Brain microvascular endothelial cell (primary cell): Measurements from ENCODE around the gene FAM124B.

Source experiments
- DNase-seq: peaks from one replicate; pipeline ENCODE4 v3.0.0-alpha.2; 2020
- H3K27ac ChIP-seq: fragments of 250-450 bp; sonication (Bioruptor Pico); 2 replicates; pipeline ENCODE4 v1.5.1; 2020; ENCODE audit warnings: mild to moderate bottlenecking, moderate library complexity
- H3K27me3 ChIP-seq: fragments of 250-450 bp; sonication (Bioruptor Pico); replicated peaks from 2 replicates; pipeline ENCODE4 v1.5.1; 2020; ENCODE audit warnings: mild to moderate bottlenecking
- H3K36me3 ChIP-seq: fragments of 250-450 bp; sonication (Bioruptor Pico); replicated peaks from 2 replicates; pipeline ENCODE4 v1.5.1; 2020; ENCODE audit warnings: mild to moderate bottlenecking
- H3K4me3 ChIP-seq: 2 replicates; pipeline ENCODE4 v1.5.1; 2011; ENCODE audit warnings: low read depth, mild to moderate bottlenecking, control low read depth, low read length, moderate library complexity
- in situ Hi-C: cut with HindIII; loops from 2 replicates; pipeline ENCODE4 v1.10.0; 2017; ENCODE audit warnings: low sequenced_read_pairs, low pct_ligation_motif_present
- TF ChIP-seq, protein P1 (sequence below): IDR thresholded peaks from 2 replicates; pipeline ENCODE4 v1.5.1; 2011; ENCODE audit warnings: low read depth, mild to moderate bottlenecking, moderate library complexity, low read length, control low read depth, inconsistent platforms; ENCODE audit errors: missing control alignments

FAM124B gene

GRCh38 chr2:224354632-224355211, 47.2 kb downstream of the FAM124B start:
- H3K36me3 ChIP-seq: no peaks in the 10 kb centered on the region
- TF ChIP-seq, protein P1, sequence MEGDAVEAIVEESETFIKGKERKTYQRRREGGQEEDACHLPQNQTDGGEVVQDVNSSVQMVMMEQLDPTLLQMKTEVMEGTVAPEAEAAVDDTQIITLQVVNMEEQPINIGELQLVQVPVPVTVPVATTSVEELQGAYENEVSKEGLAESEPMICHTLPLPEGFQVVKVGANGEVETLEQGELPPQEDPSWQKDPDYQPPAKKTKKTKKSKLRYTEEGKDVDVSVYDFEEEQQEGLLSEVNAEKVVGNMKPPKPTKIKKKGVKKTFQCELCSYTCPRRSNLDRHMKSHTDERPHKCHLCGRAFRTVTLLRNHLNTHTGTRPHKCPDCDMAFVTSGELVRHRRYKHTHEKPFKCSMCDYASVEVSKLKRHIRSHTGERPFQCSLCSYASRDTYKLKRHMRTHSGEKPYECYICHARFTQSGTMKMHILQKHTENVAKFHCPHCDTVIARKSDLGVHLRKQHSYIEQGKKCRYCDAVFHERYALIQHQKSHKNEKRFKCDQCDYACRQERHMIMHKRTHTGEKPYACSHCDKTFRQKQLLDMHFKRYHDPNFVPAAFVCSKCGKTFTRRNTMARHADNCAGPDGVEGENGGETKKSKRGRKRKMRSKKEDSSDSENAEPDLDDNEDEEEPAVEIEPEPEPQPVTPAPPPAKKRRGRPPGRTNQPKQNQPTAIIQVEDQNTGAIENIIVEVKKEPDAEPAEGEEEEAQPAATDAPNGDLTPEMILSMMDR: no peak
- H3K27ac ChIP-seq: no peak overlapping the region
- in situ Hi-C loops: no loop called here
- no peaks in the 10 kb centered on the region for H3K27me3 ChIP-seq
- DNase-seq: no peak
- H3K4me3 ChIP-seq: no peak overlapping the region

DNA sequence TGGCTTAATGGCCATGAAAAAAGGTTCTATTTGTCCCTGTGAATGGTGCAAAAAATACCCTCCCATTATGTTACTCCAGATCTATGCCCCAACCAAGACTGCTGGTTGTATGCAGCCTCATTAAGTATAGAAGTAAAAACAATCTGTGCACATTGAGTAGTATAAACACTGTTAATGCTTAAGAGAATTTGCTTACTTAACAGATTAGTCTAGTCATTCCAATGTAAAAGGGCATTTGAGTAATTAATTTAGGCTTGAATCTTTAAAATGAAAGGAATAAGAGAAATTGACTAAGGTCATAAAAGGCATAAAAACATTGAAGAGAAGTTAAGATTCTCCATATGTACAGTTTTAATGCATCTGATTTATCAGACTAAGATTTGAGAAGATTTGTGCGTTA, 51.2 kb downstream of the FAM124B start:
- in situ Hi-C loops: no loop called here
- TF ChIP-seq, protein P1: no peak
- Histone ChIP-seq H3K27me3 (no peaks in the 10 kb centered on the region), H3K4me3 (no peak overlapping the region), H3K36me3 (no peaks in the 10 kb centered on the region), H3K27ac (no peak overlapping the region)
- no peak for DNase-seq

GRCh38 chr2:224349396-224349795, 52.5 kb downstream of the FAM124B start:
- Histone ChIP-seq H3K27me3 (no peaks in the 10 kb centered on the region), H3K27ac (no peak overlapping the region), H3K36me3 (no peaks in the 10 kb centered on the region), H3K4me3 (no peak overlapping the region)
- in situ Hi-C loops: no loop called here
- DNase-seq: no peak
- TF ChIP-seq, protein P1: no peak

GRCh38 chr2:224347176-224348051, 54.5 kb downstream of the FAM124B start:
- H3K27me3 ChIP-seq: no peaks in the 10 kb centered on the region
- in situ Hi-C loops: no loop called here
- no peak overlapping the region for H3K4me3 ChIP-seq
- no peaks in the 10 kb centered on the region for H3K36me3 ChIP-seq
- no peak overlapping the region for H3K27ac ChIP-seq
- TF ChIP-seq, protein P1: no peak
- DNase-seq: no peak

DNA sequence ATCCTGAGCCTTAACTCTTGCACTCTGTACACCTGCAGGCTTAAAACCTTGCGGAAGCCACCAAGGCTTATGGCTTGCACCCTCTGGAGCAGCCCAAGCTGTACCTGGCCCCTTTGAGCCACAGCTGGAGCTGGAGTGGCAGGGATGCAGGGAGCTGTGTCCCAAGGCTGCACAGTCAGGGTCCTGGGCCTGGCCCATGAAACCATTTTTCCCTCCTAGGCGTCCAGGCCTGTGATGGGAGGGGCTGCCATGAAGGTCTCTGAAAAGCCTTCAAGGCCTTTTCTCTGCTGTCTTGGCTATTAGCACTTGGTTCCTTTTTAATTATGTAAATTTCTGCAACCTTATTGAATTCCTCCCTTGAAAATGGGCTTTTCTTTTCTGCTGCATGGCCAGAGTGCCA, 56.4 kb downstream of the FAM124B start:
- DNase-seq: no peak
- in situ Hi-C loops: no loop called here
- TF ChIP-seq, protein P1: no peak
- H3K27me3 ChIP-seq: no peaks in the 10 kb centered on the region
- no peak overlapping the region for H3K4me3 ChIP-seq
- no peaks in the 10 kb centered on the region for H3K36me3 ChIP-seq
- no peak overlapping the region for H3K27ac ChIP-seq
